ENCODE data around the gene FAM89B.

DNA sequence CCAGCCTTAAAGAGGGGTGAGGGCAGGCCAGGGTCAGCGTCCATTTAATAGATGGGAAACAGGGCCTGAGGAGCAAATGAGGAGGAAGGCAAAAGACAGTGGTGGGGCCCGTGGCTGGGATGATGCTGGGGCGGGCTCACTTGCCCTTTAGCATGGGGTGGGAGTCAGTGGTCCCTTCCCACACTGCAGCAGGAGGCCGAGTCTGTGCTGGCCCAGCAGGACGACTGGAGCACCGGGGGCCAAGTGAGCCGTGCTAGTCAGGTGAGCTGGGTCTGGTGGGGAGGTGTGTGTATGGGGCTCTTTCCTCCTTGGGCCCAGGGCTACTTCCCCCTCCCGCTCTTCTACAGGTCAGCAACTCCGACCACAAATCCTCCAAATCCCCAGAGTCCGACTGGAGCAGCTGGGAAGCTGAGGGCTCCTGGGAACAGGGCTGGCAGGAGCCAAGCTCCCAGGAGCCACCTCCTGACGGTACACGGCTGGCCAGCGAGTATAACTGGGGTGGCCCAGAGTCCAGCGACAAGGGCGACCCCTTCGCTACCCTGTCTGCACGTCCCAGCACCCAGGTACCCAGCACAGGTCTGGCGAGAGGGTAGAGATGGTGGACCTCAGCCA is 34.6 kb upstream of the FAM89B start:
- TF ChIP-seq CTCF (IDR thresholded peaks at IDR 0.05) (no peak), EZH2 (IDR thresholded peaks at IDR 0.05; ENCODE audit: borderline replicate concordance, insufficient read depth, low read depth, low read length, poor library complexity, severe bottlenecking) (no peak)
